GM10248 (cell line): ENCODE results near the gene MAP3K10.
A peak's percentile ranks its signal among the peaks of the same experiment; 100 is the strongest.
"Not testable (repeated sequence)": the region's sequence is repeated elsewhere in the genome, so short reads cannot be mapped to it uniquely, and the experiment has no call there.

Experiments
- CTCF ChIA-PET: fragments of 300-600 bp; sonication (Branson Sonifier 250); formaldehyde crosslinking; extraction: SDS; loops from one replicate; lab custom pipeline; 2021; ENCODE audit warnings: antibody characterized with exemption; lab: Yijun Ruan, JAX
- POLR2A ChIA-PET: fragments of 350-650 bp; sonication (Branson Sonifier 250); formaldehyde crosslinking; extraction: SDS; loops from one replicate; lab custom pipeline; 2020; ENCODE audit warnings: antibody characterized with exemption; lab: Yijun Ruan, JAX
- DNase-seq: peaks from one replicate; pipeline ENCODE4 v3.0.0; 2012; ENCODE audit errors: extremely low spot score
- TF ChIP-seq, protein P1 (sequence below): IDR thresholded peaks from 2 replicates; pipeline ENCODE4 v1.5.1; 2012; ENCODE audit warnings: mild to moderate bottlenecking, low read depth; ENCODE audit errors: extremely low read depth, missing control alignments, control extremely low read depth

MAP3K10 gene

DNA sequence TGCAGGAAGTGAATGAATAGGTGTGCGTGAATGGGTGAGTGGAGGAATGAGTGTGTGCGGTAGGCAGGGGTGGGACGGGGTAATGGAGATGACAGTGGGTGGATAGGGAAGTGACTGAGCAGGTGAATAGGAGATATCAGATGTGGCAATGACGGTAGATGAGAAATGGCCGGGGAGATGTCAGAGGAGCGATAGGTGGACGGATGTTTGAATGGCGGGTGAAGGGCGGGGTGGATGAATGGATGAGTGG, 25.5 kb downstream of the MAP3K10 start:
- ChIA-PET POLR2A (no interaction called here), CTCF (no interaction called here)
- TF ChIP-seq, protein P1, sequence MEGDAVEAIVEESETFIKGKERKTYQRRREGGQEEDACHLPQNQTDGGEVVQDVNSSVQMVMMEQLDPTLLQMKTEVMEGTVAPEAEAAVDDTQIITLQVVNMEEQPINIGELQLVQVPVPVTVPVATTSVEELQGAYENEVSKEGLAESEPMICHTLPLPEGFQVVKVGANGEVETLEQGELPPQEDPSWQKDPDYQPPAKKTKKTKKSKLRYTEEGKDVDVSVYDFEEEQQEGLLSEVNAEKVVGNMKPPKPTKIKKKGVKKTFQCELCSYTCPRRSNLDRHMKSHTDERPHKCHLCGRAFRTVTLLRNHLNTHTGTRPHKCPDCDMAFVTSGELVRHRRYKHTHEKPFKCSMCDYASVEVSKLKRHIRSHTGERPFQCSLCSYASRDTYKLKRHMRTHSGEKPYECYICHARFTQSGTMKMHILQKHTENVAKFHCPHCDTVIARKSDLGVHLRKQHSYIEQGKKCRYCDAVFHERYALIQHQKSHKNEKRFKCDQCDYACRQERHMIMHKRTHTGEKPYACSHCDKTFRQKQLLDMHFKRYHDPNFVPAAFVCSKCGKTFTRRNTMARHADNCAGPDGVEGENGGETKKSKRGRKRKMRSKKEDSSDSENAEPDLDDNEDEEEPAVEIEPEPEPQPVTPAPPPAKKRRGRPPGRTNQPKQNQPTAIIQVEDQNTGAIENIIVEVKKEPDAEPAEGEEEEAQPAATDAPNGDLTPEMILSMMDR = no peak

DNA sequence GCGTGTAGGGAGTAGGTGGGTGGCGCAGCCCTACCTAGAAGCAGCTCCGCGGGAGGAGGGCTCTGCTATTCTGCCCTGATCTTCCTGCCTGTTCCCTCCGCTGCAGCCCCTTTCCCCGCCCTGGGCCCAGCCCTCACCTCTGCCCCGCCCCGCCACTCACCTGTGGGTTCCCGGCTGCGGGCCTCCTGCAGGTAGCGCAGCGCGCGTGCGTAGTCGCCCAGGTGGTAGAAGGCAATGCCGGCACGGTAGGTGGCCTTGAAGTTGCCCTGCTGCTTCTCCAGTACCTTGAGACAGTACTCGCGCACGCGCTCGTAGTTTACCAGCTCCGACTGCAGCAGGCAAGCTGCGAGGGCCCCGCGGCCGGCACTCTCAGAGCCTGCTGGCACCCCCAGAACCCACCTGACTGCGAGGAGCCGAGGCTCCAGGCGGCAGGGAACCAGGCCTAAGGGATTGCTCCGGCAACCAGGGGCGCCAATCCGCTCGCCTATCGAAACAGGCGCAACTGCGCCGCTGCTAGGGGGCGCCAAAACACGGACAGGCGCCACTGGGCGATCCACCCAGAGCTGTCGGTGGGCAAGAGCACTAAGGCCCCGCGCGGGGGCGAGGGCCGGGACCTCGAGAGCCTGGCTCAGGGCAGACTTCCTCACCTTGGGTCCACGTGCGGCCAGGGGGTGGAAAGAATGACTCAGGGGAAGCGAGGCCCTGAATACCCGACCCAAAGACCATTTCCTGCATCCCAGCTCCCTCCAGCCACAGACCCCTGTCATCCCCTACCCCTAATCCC, 26.0 kb downstream of the MAP3K10 start:
- no peak for DNase-seq
- POLR2A ChIA-PET = no interaction called here
- CTCF ChIA-PET = interaction anchor here (1.3 to 2.0 kb wide), 2 partner anchors 25 to 78 kb away, joined by 3 to 11 read pairs; no protein-coding TSS in a partner anchor
- TF ChIP-seq, protein P1 = no peak

More for the DNA sequence above, 25.5 kb downstream of the MAP3K10 start:
- DNase-seq = no peak

DNA sequence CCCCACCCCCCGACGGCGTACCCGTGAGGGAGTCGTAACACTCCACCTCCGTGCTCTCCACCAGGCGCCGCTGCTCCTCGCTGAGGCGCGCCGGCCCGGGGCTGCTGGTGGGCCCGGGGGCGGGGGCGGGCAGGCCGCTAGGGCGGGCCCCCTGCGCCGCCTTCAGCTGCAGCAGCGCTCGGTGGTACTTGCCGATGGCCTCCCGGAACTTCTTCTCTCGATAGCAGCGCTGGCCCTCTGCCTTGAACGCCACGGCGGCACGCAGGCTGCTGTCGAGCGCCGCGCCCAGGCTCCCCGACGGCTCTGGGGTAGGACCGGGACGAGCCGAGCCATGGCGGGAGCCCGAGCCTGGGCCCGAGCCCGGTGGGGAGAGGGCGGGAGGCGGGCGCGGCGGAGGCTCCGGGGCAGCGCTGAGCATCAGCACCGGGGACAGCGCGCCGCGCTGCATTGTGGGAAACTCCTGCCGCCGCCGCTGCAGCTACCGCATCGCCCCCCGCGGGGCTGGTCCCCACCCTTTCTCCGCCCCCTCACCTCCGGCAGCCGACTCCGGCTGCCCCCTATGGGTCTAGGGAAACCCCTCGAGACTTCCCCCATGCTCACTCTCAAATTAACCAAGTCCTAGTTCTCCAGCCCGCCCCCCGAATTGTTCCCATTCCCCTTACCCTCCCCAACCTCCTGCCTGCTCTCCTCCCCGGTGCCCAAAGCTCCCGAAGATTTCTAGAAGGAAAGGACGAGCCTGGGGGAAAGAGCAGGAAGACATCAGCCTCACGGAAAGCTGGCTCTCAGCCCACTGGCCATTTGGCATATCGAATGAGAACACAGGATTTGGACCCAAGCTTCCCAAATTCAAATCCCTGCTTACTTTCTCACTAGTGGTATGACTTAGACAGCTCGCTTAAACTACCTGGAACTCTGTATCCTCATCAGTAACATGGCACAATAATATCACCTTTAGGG, 27.0 kb downstream of the MAP3K10 start, which contains the start of gene TTC9B:
Gene TTC9B (minus strand): TSS at position 451 of the 957 bp plus-strand sequence. CDS start 3 bp downstream, at position 448.
- ChIA-PET CTCF (interaction anchor here (1.3 to 2.0 kb wide), 3 partner anchors 22 to 79 kb away, joined by 3 to 11 read pairs (median 5); no protein-coding TSS in a partner anchor), POLR2A (no interaction called here)
- peak; percentile 67 for DNase-seq
- TF ChIP-seq, protein P1 = no peak

DNA sequence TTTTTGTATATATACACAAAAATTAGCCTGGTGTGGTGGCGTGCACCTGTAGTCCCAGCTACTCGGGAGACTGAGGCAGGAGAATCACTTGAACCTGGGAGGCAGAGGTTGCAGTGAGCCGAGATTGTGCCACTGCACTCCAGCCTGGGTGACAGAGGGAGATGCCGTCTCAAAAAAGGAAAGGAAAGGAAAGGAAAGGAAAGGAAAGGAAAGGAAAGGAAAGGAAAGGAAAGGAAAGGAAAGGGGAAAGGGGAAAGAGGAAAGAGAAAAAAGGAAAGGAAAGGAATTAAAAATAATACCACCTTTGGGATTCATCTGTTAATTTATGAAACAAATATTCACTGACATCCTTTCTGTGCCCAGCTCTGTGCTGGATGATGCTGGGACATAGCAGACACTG, 27.8 kb downstream of the MAP3K10 start:
- CTCF ChIA-PET = interaction anchor here (1.5 to 2.0 kb wide), 3 partner anchors 23 to 80 kb away, joined by 5 to 11 read pairs (median 7); no protein-coding TSS in a partner anchor
- POLR2A ChIA-PET, DNase-seq: not testable (repeated sequence)

DNA sequence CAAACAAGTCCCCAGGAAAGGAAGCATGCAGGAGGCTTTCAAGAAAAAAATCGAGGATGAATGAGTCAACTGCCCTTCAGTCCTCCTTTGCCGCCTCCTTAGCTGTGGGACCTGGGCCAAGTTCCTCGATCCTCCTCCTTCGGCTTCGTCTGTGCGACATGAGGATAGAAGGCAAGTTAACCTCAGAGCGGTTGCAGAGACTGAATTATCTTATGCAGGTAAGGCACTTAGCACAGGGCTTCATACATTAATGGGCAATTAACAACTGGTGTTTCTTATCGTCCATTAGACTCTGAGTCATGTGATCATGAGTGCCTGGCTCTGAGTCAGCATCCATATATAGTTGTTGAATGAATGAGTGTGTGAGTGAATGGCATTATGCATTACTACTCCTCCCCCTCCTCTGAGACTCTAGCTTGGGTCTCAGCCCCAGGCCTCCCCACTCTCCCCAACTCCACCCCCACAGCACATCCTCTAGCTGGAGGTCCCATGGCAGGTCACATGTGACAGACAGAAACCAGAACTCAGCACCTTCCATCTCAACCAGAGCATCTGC, 28.6 kb downstream of the MAP3K10 start:
- DNase-seq = no peak
- ChIA-PET CTCF (interaction anchor here (2.0 kb wide), 1 partner anchor 80 kb away, joined by 7 read pairs; no protein-coding TSS in a partner anchor), POLR2A (interaction anchor here (0.6 kb wide), 1 partner anchor 23 kb away, joined by 6 read pairs; no protein-coding TSS in a partner anchor)
- TF ChIP-seq, protein P1 = no peak

DNA sequence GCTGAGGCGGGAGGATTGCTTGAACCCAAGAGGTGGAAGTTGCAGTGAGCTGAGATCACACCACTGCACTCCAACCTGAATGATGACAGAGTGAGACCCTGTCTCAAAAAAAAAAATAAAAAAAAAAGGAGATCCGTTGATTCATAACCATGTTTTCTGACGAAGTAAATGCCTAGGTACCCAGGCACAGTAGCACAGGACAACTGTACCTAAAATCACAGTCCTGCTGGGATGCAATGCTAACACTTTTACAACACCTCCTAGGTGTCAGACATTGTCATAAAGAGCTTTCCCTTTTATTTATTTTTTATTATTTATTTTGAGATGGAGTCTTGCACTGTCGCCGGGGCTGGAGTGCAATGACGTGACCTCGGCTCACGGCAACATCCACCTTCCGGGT, 29.4 kb downstream of the MAP3K10 start:
- TF ChIP-seq, protein P1 = no peak
- no peak for DNase-seq
- CTCF ChIA-PET = interaction anchor here (1.7 to 2.0 kb wide), 2 partner anchors 79 to 81 kb away, joined by 7 to 9 read pairs; no protein-coding TSS in a partner anchor

More for the DNA sequence above, 29.4 kb downstream of the MAP3K10 start:
- POLR2A ChIA-PET = no interaction called here
